Heart right ventricle (tissue), 16 donors: ENCODE results near the gene LRIF1. TPM values are rescaled to one million over a fixed set of nuclear protein-coding genes. Genes with fewer than 3 reads are reported as not detected.

Experiments used
- ATAC-seq, 8 donors: fragments of 200-7000 bp; cut with Tn5 transposase; one replicate each; pipeline ENCODE4 v1.9.1; 2020; ENCODE audit warnings: mild to moderate bottlenecking in 8 of 8, moderate library complexity in 8 of 8, moderate number of reproducible peaks in 1 of 8
- DNase-seq, 2 donors: peaks; one replicate each; pipeline ENCODE4 v3.0.0-alpha.2; 2020
- H3K27ac ChIP-seq, 10 donors: fragments of 200-600 bp; sonication (generic) in 2 of 10; one replicate each; pipeline versions ENCODE4 v1.5.0 to v1.8.0; 2020 to 2022; ENCODE audit warnings: mild to moderate bottlenecking in 3 of 10
- H3K27me3 ChIP-seq, 7 donors: fragments of 200-600 bp; one replicate each; pipeline ENCODE4 v1.8.0; 2021 to 2022; ENCODE audit warnings: mild to moderate bottlenecking in 2 of 7
- H3K36me3 ChIP-seq, 9 donors: fragments of 200-600 bp; sonication (generic) in 1 of 9; one replicate each; pipeline versions ENCODE4 v1.5.0 to v1.8.0; 2020 to 2022; ENCODE audit warnings: mild to moderate bottlenecking in 2 of 9
- H3K4me1 ChIP-seq, 9 donors: fragments of 200-600 bp; sonication (generic) in 1 of 9; one replicate each; pipeline versions ENCODE4 v1.5.0 to v1.8.0; 2020 to 2022; ENCODE audit warnings: mild to moderate bottlenecking in 4 of 9
- H3K4me3 ChIP-seq, 10 donors: fragments of 200-600 bp; sonication (generic) in 2 of 10; one replicate each; pipeline versions ENCODE4 v1.5.0 to v1.8.0; 2020 to 2022; ENCODE audit warnings: mild to moderate bottlenecking in 7 of 10, moderate library complexity in 2 of 10
- H3K9me3 ChIP-seq, 11 donors: fragments of 200-600 bp in 10 of 11; sonication (generic) in 2 of 11; one replicate each; pipeline versions ENCODE4 v1.5.0 to v1.8.0; 2013 to 2022; ENCODE audit warnings: mild to moderate bottlenecking in 2 of 11, control low read depth in 1 of 11, moderate library complexity in 1 of 11
- CTCF ChIP-seq, 9 donors: fragments of 200-600 bp; sonication (generic) in 2 of 9; IDR thresholded peaks; one replicate each; pipeline versions ENCODE4 v1.5.0 to v1.8.0; 2021 to 2022; ENCODE audit warnings: antibody characterized with exemption in 9 of 9, mild to moderate bottlenecking in 5 of 9, moderate library complexity in 1 of 9
- WGBS, 2 donors: extraction: QIAGEN DNeasy Blood & Tissue Kit; methylation state at CpG; one replicate each; pipeline ENCODE4 v1.1.7; 2013; ENCODE audit warnings: inconsistent platforms in 1 of 2; 5-methylcytosine and 5-hydroxymethylcytosine counted together
- intact Hi-C, 10 donors: fragments of 100-400 bp; cut with DNase I; formaldehyde crosslinking; loops; one replicate each; pipeline versions ENCODE4 v1.11.1 to v1.14.2; 2022
- polyA plus RNA-seq, 2 donors: library from polyadenylated mRNA; stranded (reverse); fragments of 200-250 nt; gene quantifications; one replicate each; pipeline ENCODE4 v1.2.3, GENCODE V29; 2013
- total RNA-seq, 10 donors: library from RNA; stranded (reverse); fragmentation: NEBNext Ultra II Directional in 3 of 10; extraction: Animal tissue kit (Norgen Biotek cat#: 25700) in 3 of 10; gene quantifications; one replicate each; pipeline versions ENCODE4 v1.2.1 to v1.2.4, GENCODE V29; 2021 to 2023
- donor health status: Arrhythmogenic right ventricular cardiomyopathy.
- donor health status: ischemic (EF 13 %, LVEDD 7.1; RV severe dilation, severe dysfunction).
- donor health status: healthy with polysubstance abuse.
- donor health status: DM: no; HTN: yes; CAD: no.
- donor health status: DM: no; HTN: no; CAD: no.
- donor health status: ischemic (EF 25% LVEDD 6.9; RV normal size, moderate dysfunction).
- donor health status: ischemic (EF 25% LVEDD 5.7; RV mildly dilated, moderate dysfunction).
- donor health status: healthy.
- donor health status: DM: yes; HTN: yes; CAD: no.
- donor health status: Ischemic cardiomyopathy.
- donor health status: ischemic (EF 35%, LVEDD 5.7; RV mildly dilated, moderate dysfunction).
- donor health status: nonischemic (EF 11% LVEDD 7.7; RV severe dilation, severe dysfunction).
- donor health status: DM: yes; HTN: yes; CAD: no.
- donor health status: PGD.
- donor health status: ischemic (EF 29% LVEDD 5.4; RV normal size, mild dysfunction).
- donor health status: nonischemic (EF 23%, LVEDD 6.1; RV moderate dilation, normal function).

Gene LRIF1
- total and polyA plus RNA-seq, 12 donors = 7.2 to 21.3 (median 15.8) TPM

GRCh38 chr1:110915804-110916203 lies 47.9 kb downstream of the LRIF1 start:
- intact Hi-C loops = no loop called here
- peaks cover 0 to 10% (median 0%) of the 10 kb centered on the region in 9 donors for H3K4me1 ChIP-seq
- H3K9me3 ChIP-seq = peaks cover 0 to 26% (median 2%) of the 10 kb centered on the region in 11 donors
- ATAC-seq (no peak), DNase-seq (no peak)
- no peak overlapping the region for H3K4me3 ChIP-seq
- H3K27me3 ChIP-seq = no peaks in the 10 kb centered on the region
- no peak for TF ChIP-seq CTCF (IDR thresholded peaks at IDR 0.05)
- no peaks in the 10 kb centered on the region for H3K36me3 ChIP-seq
- H3K27ac ChIP-seq = no peak overlapping the region
- 55 to 56% methylated on average over 2 of the region's 2 CpGs for WGBS, 2 donors

- Histone ChIP-seq H3K27ac (no peak overlapping the region), H3K4me3 (no peak overlapping the region), H3K27me3 (no peaks in the 10 kb centered on the region), H3K4me1 (peaks cover 0 to 10% (median 0%) of the 10 kb centered on the region in 9 donors), H3K9me3 (peaks cover 0 to 26% (median 2%) of the 10 kb centered on the region in 11 donors), H3K36me3 (no peaks in the 10 kb centered on the region)
- TF ChIP-seq CTCF (IDR thresholded peaks at IDR 0.05) = no peak
- no peak for DNase-seq
- intact Hi-C loops = no loop called here
- no peak for ATAC-seq
- WGBS, 2 donors = 85 to 87% methylated on average over 3 of the region's 3 CpGs
These were observed 49.0 kb downstream of the LRIF1 start for GRCh38 chr1:110914676-110915075.

GRCh38 chr1:110912784-110913183 lies 50.9 kb downstream of the LRIF1 start:
- Histone ChIP-seq H3K4me3 (no peak overlapping the region), H3K9me3 (peaks cover 0 to 26% (median 2%) of the 10 kb centered on the region in 11 donors), H3K4me1 (peaks cover 0 to 10% (median 0%) of the 10 kb centered on the region in 9 donors), H3K27me3 (no peaks in the 10 kb centered on the region), H3K36me3 (no peaks in the 10 kb centered on the region), H3K27ac (no peak overlapping the region)
- ATAC-seq (no peak), DNase-seq (no peak)
- intact Hi-C loops = no loop called here
- TF ChIP-seq CTCF (IDR thresholded peaks at IDR 0.05) = no peak

GRCh38 chr1:110903853-110904500 lies 59.7 kb downstream of the LRIF1 start:
- Histone ChIP-seq H3K27ac (no peak overlapping the region), H3K36me3 (peaks cover 0 to 28% (median 0%) of the 10 kb centered on the region in 9 donors), H3K27me3 (peaks cover 0 to 3% (median 0%) of the 10 kb centered on the region in 7 donors), H3K9me3 (no peaks in the 10 kb centered on the region), H3K4me1 (no peaks in the 10 kb centered on the region), H3K4me3 (no peak overlapping the region)
- ATAC-seq (no peak), DNase-seq (no peak)
- no peak for TF ChIP-seq CTCF (IDR thresholded peaks at IDR 0.05)
- intact Hi-C loops = no loop called here
- 68 to 73% methylated on average over 3 of the region's 3 CpGs for WGBS, 2 donors
